Ishikawa (cell line): ENCODE data around the gene TSPAN11.
A peak's percentile ranks its signal among the peaks of the same experiment; 100 is the strongest.

Experiments
- CEBPB ChIP-seq: IDR thresholded peaks from 2 replicates; pipeline ENCODE4 v1.6.1; 2012
- CREB1 ChIP-seq: IDR thresholded peaks from 2 replicates; pipeline ENCODE4 v1.6.1; 2012; ENCODE audit warnings: low read depth
- EGR1 ChIP-seq: IDR thresholded peaks from 2 replicates; pipeline ENCODE4 v1.6.1; 2012
- EP300 ChIP-seq: IDR thresholded peaks from 2 replicates; pipeline ENCODE4 v1.6.1; 2012; ENCODE audit warnings: borderline replicate concordance
- FOXM1 ChIP-seq: IDR thresholded peaks from 2 replicates; pipeline ENCODE4 v1.6.1; 2012; ENCODE audit warnings: low read depth, borderline replicate concordance
- NFIC ChIP-seq: IDR thresholded peaks from 2 replicates; pipeline ENCODE4 v1.6.1; 2012
- RAD21 ChIP-seq: IDR thresholded peaks from 2 replicates; pipeline ENCODE4 v1.6.1; 2012; ENCODE audit warnings: low read depth
- TAF1 ChIP-seq: IDR thresholded peaks from 2 replicates; pipeline ENCODE4 v1.6.1; 2012; ENCODE audit warnings: low read depth, mild to moderate bottlenecking
- TCF12 ChIP-seq: IDR thresholded peaks from 2 replicates; pipeline ENCODE4 v1.6.1; 2012; ENCODE audit warnings: low read depth
- TEAD4 ChIP-seq: IDR thresholded peaks from 2 replicates; pipeline ENCODE4 v1.6.1; 2012
- YY1 ChIP-seq: IDR thresholded peaks from 2 replicates; pipeline ENCODE4 v1.6.1; 2012; ENCODE audit warnings: low read depth
- ZBTB7A ChIP-seq: IDR thresholded peaks from 2 replicates; pipeline ENCODE4 v1.6.1; 2012; ENCODE audit warnings: low read depth
- TF ChIP-seq, protein P1 (sequence below): IDR thresholded peaks from 2 replicates; pipeline ENCODE4 v1.6.1; 2012
- TF ChIP-seq, protein P2 (sequence below): IDR thresholded peaks from 2 replicates; pipeline ENCODE4 v1.6.1; 2012; ENCODE audit warnings: low read depth, mild to moderate bottlenecking
- TF ChIP-seq, protein P3 (sequence below): IDR thresholded peaks from 2 replicates; pipeline ENCODE4 v1.6.1; 2012

The TSPAN11 gene

DNA sequence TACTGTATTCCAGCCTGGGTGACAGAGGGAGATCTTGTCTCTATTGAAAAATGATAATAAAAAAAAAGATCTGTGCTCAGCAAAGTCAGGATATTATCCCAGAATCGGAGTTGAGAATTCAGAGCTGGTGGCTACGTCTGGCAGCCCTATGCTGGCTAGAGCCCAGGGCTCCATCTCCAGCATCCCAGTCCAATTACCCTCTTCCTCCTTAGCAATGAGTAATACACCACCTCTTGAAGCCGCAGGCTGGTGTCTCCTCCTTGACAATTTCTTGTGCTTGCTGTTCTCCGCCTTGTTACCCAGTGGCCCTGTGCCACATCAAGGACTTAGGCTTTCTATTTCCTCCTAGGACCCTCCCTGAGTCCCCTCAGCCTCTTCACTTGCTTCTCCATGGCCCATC, 108.7 kb downstream of the TSPAN11 start:
- TF ChIP-seq FOXM1 (no peak), TEAD4 (no peak), NFIC (no peak), CEBPB (no peak), TCF12 (no peak), EGR1 (no peak), YY1 (no peak), EP300 (no peak)
- TF ChIP-seq, protein P1, sequence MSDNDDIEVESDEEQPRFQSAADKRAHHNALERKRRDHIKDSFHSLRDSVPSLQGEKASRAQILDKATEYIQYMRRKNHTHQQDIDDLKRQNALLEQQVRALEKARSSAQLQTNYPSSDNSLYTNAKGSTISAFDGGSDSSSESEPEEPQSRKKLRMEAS, result no peak

DNA sequence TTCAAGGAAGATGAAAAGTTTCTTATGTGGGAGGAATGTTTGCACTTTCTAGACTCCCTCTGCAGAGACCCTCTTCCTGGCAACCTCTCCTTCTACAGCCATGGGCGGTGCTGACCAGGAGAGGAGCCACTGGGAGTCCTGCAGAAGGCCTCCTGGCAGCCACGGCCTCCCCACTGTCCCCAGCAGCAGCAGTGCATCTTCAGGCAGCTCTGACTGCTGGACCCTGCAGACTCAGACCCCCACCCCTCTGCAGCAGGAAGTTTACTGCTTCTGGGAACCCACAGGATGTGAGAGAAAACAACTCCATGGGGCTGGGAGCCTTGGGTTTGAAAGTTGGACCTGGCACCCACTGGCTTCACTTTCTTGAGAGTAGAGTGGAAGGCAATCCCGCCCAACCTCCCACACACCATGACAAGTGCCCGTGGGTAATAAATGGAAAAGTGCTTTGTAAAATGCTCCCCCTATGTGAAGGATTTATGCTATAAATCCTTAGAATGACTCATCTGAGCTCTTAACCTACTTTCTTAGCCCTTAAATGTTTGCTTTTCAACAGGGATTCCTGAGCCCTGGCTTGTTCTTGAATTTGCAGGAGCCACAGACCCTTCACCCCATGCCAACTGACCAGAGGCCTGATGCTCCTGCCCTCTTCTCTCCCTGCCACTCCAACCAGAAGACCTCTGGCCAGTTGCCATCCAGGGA, 109.6 kb downstream of the TSPAN11 start:
- TF ChIP-seq ZBTB7A, result 0 out of 2 replicates have a peak, but pooled peaks have one; percentile 32
- TF ChIP-seq, protein P1, result no peak

DNA sequence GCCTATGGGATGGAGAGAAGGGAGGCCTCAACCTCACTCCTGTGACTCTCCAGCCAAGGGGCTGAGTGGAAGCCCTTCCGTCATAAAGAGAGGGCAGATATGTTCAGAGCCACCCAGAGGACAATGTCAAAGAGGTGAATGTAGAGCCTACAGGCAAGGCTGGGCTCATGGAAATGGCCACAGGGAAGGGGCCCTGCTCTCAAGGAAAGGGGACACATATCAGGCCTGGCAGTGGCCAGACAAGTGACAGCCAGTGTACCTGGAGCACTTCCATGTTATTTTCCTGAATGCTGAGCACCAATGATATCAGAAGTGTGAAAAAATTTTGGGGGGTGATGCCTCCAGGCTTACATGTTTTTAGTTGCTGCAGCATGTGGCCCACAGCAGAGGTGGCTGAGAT, 110.5 kb downstream of the TSPAN11 start:
- TF ChIP-seq, protein P2, sequence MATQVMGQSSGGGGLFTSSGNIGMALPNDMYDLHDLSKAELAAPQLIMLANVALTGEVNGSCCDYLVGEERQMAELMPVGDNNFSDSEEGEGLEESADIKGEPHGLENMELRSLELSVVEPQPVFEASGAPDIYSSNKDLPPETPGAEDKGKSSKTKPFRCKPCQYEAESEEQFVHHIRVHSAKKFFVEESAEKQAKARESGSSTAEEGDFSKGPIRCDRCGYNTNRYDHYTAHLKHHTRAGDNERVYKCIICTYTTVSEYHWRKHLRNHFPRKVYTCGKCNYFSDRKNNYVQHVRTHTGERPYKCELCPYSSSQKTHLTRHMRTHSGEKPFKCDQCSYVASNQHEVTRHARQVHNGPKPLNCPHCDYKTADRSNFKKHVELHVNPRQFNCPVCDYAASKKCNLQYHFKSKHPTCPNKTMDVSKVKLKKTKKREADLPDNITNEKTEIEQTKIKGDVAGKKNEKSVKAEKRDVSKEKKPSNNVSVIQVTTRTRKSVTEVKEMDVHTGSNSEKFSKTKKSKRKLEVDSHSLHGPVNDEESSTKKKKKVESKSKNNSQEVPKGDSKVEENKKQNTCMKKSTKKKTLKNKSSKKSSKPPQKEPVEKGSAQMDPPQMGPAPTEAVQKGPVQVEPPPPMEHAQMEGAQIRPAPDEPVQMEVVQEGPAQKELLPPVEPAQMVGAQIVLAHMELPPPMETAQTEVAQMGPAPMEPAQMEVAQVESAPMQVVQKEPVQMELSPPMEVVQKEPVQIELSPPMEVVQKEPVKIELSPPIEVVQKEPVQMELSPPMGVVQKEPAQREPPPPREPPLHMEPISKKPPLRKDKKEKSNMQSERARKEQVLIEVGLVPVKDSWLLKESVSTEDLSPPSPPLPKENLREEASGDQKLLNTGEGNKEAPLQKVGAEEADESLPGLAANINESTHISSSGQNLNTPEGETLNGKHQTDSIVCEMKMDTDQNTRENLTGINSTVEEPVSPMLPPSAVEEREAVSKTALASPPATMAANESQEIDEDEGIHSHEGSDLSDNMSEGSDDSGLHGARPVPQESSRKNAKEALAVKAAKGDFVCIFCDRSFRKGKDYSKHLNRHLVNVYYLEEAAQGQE, result no peak
- TF ChIP-seq CREB1, result no peak
- TF ChIP-seq CEBPB, result no peak
- no peak for TF ChIP-seq NFIC
- TF ChIP-seq FOXM1, result no peak
- TF ChIP-seq, protein P1, result no peak
- no peak for TF ChIP-seq TCF12
- no peak for TF ChIP-seq ZBTB7A
- TF ChIP-seq EGR1, result no peak
- TF ChIP-seq TAF1, result no peak
- TF ChIP-seq RAD21, result no peak
- TF ChIP-seq, protein P3, sequence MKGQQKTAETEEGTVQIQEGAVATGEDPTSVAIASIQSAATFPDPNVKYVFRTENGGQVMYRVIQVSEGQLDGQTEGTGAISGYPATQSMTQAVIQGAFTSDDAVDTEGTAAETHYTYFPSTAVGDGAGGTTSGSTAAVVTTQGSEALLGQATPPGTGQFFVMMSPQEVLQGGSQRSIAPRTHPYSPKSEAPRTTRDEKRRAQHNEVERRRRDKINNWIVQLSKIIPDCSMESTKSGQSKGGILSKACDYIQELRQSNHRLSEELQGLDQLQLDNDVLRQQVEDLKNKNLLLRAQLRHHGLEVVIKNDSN, result no peak
- no peak for TF ChIP-seq YY1
- TF ChIP-seq TEAD4, result no peak

DNA sequence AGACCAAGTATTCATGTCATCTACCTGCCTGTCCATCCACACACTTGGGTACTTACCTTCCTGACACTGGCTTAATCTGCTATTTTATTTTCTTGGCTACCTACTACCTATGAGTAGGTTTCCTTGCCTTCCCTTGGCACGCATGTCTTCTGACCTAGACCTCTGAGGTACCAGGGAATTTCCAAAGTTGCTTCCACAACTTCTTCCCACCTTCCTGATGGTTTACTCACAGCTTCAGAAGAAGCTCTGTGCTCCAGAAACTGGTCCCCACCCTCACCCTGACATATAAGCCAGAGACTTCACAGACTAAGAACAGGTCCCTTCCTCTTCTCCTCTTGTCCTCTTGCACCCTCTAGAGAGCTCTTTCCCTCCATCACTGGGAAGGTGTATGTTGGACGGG, 111.4 kb downstream of the TSPAN11 start:
- TF ChIP-seq, protein P1, result no peak
- TF ChIP-seq ZBTB7A (no peak), TAF1 (no peak), TCF12 (no peak), CREB1 (no peak), YY1 (no peak), EGR1 (no peak), TEAD4 (no peak), RAD21 (no peak), NFIC (no peak), EP300 (no peak), CEBPB (no peak), FOXM1 (no peak)
- TF ChIP-seq, protein P2, result no peak
- TF ChIP-seq, protein P3, result no peak

DNA sequence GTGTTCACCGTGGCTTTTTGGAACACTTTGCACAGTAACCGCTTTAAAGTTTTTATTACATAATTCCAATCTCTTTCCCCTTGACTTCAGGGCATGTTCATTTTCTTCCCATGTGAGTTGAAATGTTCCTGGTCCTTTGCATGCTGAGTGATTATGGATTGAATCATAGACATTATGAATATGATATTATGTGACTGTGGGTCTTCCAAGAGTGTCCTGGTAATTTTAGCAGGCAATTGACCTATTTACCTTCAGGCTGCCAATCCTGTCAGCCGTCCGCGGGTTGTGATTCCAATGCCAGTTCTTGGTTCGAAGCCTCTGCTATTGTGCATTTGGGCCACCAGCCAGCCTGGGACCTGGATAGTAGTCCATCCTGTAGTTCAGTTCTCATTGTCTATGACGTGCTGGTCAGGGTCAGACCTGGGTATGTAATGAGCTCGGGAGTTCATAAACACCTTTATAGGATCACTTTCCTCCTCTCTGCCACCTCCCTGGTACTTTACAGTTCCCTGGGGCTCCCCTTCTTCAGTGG, 114.6 kb downstream of the TSPAN11 start:
- TF ChIP-seq EGR1, result no peak
- TF ChIP-seq FOXM1, result no peak
- TF ChIP-seq, protein P1, result no peak
- no peak for TF ChIP-seq ZBTB7A
- TF ChIP-seq NFIC, result no peak
- TF ChIP-seq, protein P3, result no peak
- TF ChIP-seq CEBPB, result no peak
- no peak for TF ChIP-seq RAD21
- TF ChIP-seq EP300, result no peak
- TF ChIP-seq CREB1, result no peak
- no peak for TF ChIP-seq TEAD4
